Stomach (tissue), 4 donors: ENCODE data around the gene ZFP90.

Experiments used
- CTCF ChIP-seq, 7 experiments: fragments of 450-650 bp in 4 of 7; fragments of 200-600 bp in 3 of 7; sonication (generic) in 3 of 7; IDR thresholded peaks; one replicate each; pipeline ENCODE4 v1.5.1; 2016 to 2019; ENCODE audit warnings: antibody characterized with exemption in 7 of 7, control low read depth in 2 of 7, mild to moderate bottlenecking in 1 of 7
- POLR2AphosphoS5 ChIP-seq, 3 donors: sonication (generic); formaldehyde crosslinking; IDR thresholded peaks; one replicate each; pipeline ENCODE4 v1.6.1; 2016; ENCODE audit warnings: antibody characterized with exemption in 3 of 3

DNA sequence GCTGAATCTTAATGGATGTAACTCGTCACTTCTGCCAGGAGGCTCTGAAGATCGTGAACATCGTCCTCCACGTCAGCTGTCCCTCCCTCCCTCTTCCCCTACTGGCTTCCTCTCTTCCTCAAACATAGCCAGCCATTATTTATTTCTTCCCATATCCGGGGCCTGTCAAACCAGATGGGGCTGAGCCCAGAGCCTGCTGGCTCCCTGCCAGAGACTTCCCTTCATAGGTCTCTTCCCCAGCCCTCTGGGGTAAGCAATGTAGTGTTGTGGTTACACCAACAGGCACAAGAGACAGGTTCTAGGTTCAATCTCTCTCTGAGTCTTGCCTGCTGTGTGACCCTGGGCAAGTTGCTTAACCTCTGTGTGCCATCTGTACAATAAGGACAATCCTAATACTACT lies 40.1 kb upstream of the ZFP90 start:
- TF ChIP-seq POLR2AphosphoS5 (IDR thresholded peaks at IDR 0.05), result no peak
- TF ChIP-seq CTCF (IDR thresholded peaks at IDR 0.05), result no peak
